Fibroblast of lung (primary cell): ENCODE results near the gene LRIT1. TPM values are rescaled to one million over a fixed set of nuclear protein-coding genes. Genes with fewer than 3 reads are reported as not detected.

Experiments used
- DNase-seq, 2 donors: peaks; one replicate each; pipeline versions ENCODE4 v3.0.0 to v3.0.0-alpha.2; 2010; ENCODE audit warnings: low read depth in 2 of 2
- H2AFZ ChIP-seq: 2 replicates; pipeline ENCODE4 v1.5.1; 2012; ENCODE audit warnings: low read length, control low read depth, inconsistent platforms
- H3K27ac ChIP-seq: 2 replicates; pipeline ENCODE4 v1.5.1; 2011; ENCODE audit warnings: low read length, control low read depth; ENCODE audit not compliant: insufficient read depth
- H3K27me3 ChIP-seq: 2 replicates; pipeline ENCODE4 v1.5.1; 2011; ENCODE audit warnings: mild to moderate bottlenecking, low read length; ENCODE audit not compliant: control insufficient read depth, insufficient read depth
- H3K36me3 ChIP-seq: 2 replicates; pipeline ENCODE4 v1.5.1; 2011; ENCODE audit warnings: low read length; ENCODE audit not compliant: control insufficient read depth, insufficient read depth
- H3K4me1 ChIP-seq: 2 replicates; pipeline ENCODE4 v1.5.1; 2011; ENCODE audit warnings: low read length; ENCODE audit not compliant: control insufficient read depth, insufficient read depth; ENCODE audit errors: extremely low read depth
- H3K4me2 ChIP-seq: 2 replicates; pipeline ENCODE4 v1.5.1; 2011; ENCODE audit warnings: low read length, control low read depth; ENCODE audit not compliant: insufficient read depth; ENCODE audit errors: extremely low read depth
- H3K4me3 ChIP-seq, 4 experiments: fragments of 200-600 bp in 1 of 4; sonication (generic) in 1 of 4; replicated peaks in 1 of 4; 2 replicates each; pipeline ENCODE4 v1.5.1; 2011 to 2016; ENCODE audit warnings: low read length in 4 of 4, low read depth in 3 of 4, mild to moderate bottlenecking in 3 of 4, control low read depth in 2 of 4, inconsistent platforms in 1 of 4, mixed read lengths in 1 of 4; ENCODE audit not compliant: insufficient read depth in 1 of 4; ENCODE audit errors: control extremely low read depth in 1 of 4
- H3K79me2 ChIP-seq: 2 replicates; pipeline ENCODE4 v1.5.1; 2012; ENCODE audit warnings: mild to moderate bottlenecking, low read length, inconsistent platforms; ENCODE audit not compliant: control insufficient read depth, insufficient read depth
- H3K9ac ChIP-seq: 2 replicates; pipeline ENCODE4 v1.5.1; 2011; ENCODE audit warnings: mild to moderate bottlenecking, low read length, control low read depth; ENCODE audit not compliant: insufficient read depth
- H3K9me3 ChIP-seq: 2 replicates; pipeline ENCODE4 v1.5.1; 2012; ENCODE audit warnings: low read depth, low read length; ENCODE audit not compliant: control insufficient read depth, insufficient read depth
- H4K20me1 ChIP-seq: 2 replicates; pipeline ENCODE4 v1.5.1; 2011; ENCODE audit warnings: low read length; ENCODE audit not compliant: control insufficient read depth, insufficient read depth; ENCODE audit errors: extremely low read depth
- CTCF ChIP-seq, 2 donors: IDR thresholded peaks in 1 of 2; conservative IDR thresholded peaks in 1 of 2; 1 replicate in 1 of 2; 2 replicates in 1 of 2; pipeline ENCODE4 v1.5.1; 2011 to 2012; ENCODE audit warnings: low read length in 2 of 2, control low read depth in 1 of 2, inconsistent platforms in 1 of 2, low read depth in 1 of 2, mild to moderate bottlenecking in 1 of 2
- EZH2 ChIP-seq: IDR thresholded peaks from 2 replicates; pipeline ENCODE4 v1.5.1; 2012; ENCODE audit warnings: low read length, control low read depth, mild to moderate bottlenecking; ENCODE audit errors: missing control alignments
- polyA plus RNA-seq, 2 donors: library from polyadenylated mRNA; depleted of rRNA in 1 of 2; stranded (reverse) in 1 of 2; unstranded in 1 of 2; fragments of >200 nt; gene quantifications; 2 replicates each; pipeline ENCODE4 v1.2.1, GENCODE V29; 2011 to 2012; ENCODE audit warnings: missing spikeins in 1 of 2
- total RNA-seq: library from RNA; depleted of rRNA; stranded (reverse); fragments of >200 nt; gene quantifications from 2 replicates; pipeline ENCODE4 v1.2.1, GENCODE V29; 2014

LRIT1 gene
- total and polyA plus RNA-seq, 2 donors (not counting 1 experiment from before 2014, with no cell fraction given): not detected

GRCh38 chr10:84202349-84202748 is 39.0 kb downstream of the LRIT1 start:
- H4K20me1 ChIP-seq: no peaks in the 10 kb centered on the region
- no peaks in the 10 kb centered on the region for H3K4me1 ChIP-seq
- H2AFZ ChIP-seq: no peak overlapping the region
- no peak overlapping the region for H3K4me3 ChIP-seq
- no peak for DNase-seq
- no peaks in the 10 kb centered on the region for H3K9me3 ChIP-seq
- no peak overlapping the region for H3K9ac ChIP-seq
- no peaks in the 10 kb centered on the region for H3K79me2 ChIP-seq
- H3K27ac ChIP-seq: no peak overlapping the region
- H3K36me3 ChIP-seq: no peaks in the 10 kb centered on the region
- H3K4me2 ChIP-seq: no peak overlapping the region
- TF ChIP-seq CTCF (conservative IDR thresholded peaks at IDR 0.05 in 1 of 2, IDR thresholded peaks at IDR 0.05 in 1 of 2; ENCODE audit: low read depth in 1 of 2, low read length in 2 of 2) (no peak), EZH2 (no peak)
- H3K27me3 ChIP-seq: no peaks in the 10 kb centered on the region

DNA sequence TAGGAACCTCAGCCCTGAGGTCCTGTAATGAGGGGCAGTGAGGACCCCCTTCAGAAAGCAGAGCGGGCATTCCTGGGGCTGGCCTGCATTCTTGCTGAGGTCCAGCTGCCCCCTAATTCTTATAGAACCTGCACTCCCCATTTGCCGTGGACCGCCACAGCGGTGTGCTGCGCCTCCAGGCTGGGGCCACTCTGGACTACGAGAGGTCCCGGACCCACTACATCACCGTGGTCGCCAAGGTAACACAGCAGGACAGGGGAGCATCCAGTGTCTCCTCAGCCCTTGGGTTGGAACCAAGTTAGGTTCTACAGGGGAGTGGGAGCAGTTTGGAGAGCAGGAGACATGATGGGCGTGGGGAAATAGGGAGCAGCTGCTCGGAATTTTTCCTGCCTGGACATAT is 39.7 kb downstream of the LRIT1 start:
- no peaks in the 10 kb centered on the region for H4K20me1 ChIP-seq
- no peaks in the 10 kb centered on the region for H3K36me3 ChIP-seq
- no peaks in the 10 kb centered on the region for H3K4me1 ChIP-seq
- H2AFZ ChIP-seq: no peak overlapping the region
- no peak overlapping the region for H3K27ac ChIP-seq
- no peaks in the 10 kb centered on the region for H3K79me2 ChIP-seq
- H3K9me3 ChIP-seq: no peaks in the 10 kb centered on the region
- H3K4me2 ChIP-seq: no peak overlapping the region
- H3K27me3 ChIP-seq: no peaks in the 10 kb centered on the region
- H3K4me3 ChIP-seq: no peak overlapping the region
- no peak for TF ChIP-seq CTCF (conservative IDR thresholded peaks at IDR 0.05 in 1 of 2, IDR thresholded peaks at IDR 0.05 in 1 of 2; ENCODE audit: low read depth in 1 of 2, low read length in 2 of 2)
- TF ChIP-seq EZH2: no peak
- no peak overlapping the region for H3K9ac ChIP-seq
- DNase-seq: no peak

- Histone ChIP-seq H2AFZ (no peak overlapping the region), H3K4me3 (no peak overlapping the region), H3K27me3 (peaks cover 2% of the 10 kb centered on the region), H3K9ac (no peak overlapping the region), H4K20me1 (no peaks in the 10 kb centered on the region), H3K4me2 (no peak overlapping the region), H3K79me2 (no peaks in the 10 kb centered on the region), H3K9me3 (no peaks in the 10 kb centered on the region), H3K36me3 (no peaks in the 10 kb centered on the region), H3K27ac (no peak overlapping the region), H3K4me1 (no peaks in the 10 kb centered on the region)
- DNase-seq: no peak
- TF ChIP-seq EZH2 (no peak), CTCF (conservative IDR thresholded peaks at IDR 0.05 in 1 of 2, IDR thresholded peaks at IDR 0.05 in 1 of 2; ENCODE audit: low read depth in 1 of 2, low read length in 2 of 2) (no peak)
These were observed 40.1 kb downstream of the LRIT1 start for GRCh38 chr10:84201244-84201606.
